HEK293 (cell line): Measurements from ENCODE around the gene FBXW5.

ENCODE experiments used
- CTCF ChIA-PET: fragments of 350-600 bp; formaldehyde crosslinking; extraction: SDS; loops from one replicate; lab custom pipeline; 2021; ENCODE audit warnings: antibody characterized with exemption; lab: Yijun Ruan, JAX
- POLR2A ChIA-PET: fragments of 300-600 bp; formaldehyde crosslinking; extraction: SDS; loops from one replicate; lab custom pipeline; 2020; ENCODE audit warnings: antibody characterized with exemption, inconsistent platforms; lab: Yijun Ruan, JAX
- H3K27ac ChIP-seq: fragments of 200-500 bp; sonication (Bioruptor generic); 2 replicates; pipeline ENCODE4 v1.5.1; 2014; ENCODE audit warnings: low read depth, low read length, control low read depth, inconsistent platforms; ENCODE audit errors: extremely low read depth
- H3K36me3 ChIP-seq, 2 experiments: fragments of 200-500 bp in 1 of 2; sonication (Bioruptor generic) in 1 of 2; 1 replicate in 1 of 2; 2 replicates in 1 of 2; pipeline ENCODE4 v1.5.1; 2014 to 2017; ENCODE audit warnings: inconsistent platforms in 2 of 2, low read length in 2 of 2; ENCODE audit not compliant: control insufficient read depth in 2 of 2, insufficient read depth in 1 of 2
- H3K4me1 ChIP-seq: fragments of 200-500 bp; sonication (Bioruptor generic); 2 replicates; pipeline ENCODE4 v1.5.1; 2014; ENCODE audit warnings: mild to moderate bottlenecking, low read length, inconsistent platforms; ENCODE audit not compliant: control insufficient read depth, insufficient read depth
- H3K4me3 ChIP-seq: 2 replicates; pipeline ENCODE4 v1.5.1; 2011; ENCODE audit warnings: low read depth, mild to moderate bottlenecking, control low read depth, low read length, moderate library complexity
- H3K9me3 ChIP-seq: fragments of 200-500 bp; sonication (Bioruptor generic); 2 replicates; pipeline ENCODE4 v1.5.1; 2014; ENCODE audit warnings: low read depth, low read length, inconsistent platforms; ENCODE audit not compliant: control insufficient read depth, insufficient read depth
- AEBP2 ChIP-seq: fragments of 450-650 bp; formaldehyde crosslinking; IDR thresholded peaks from 2 replicates; pipeline ENCODE4 v1.5.1; 2016; ENCODE audit warnings: missing biosample characterization, missing genetic modification characterization, borderline replicate concordance
- GLIS2 ChIP-seq: fragments of 450-650 bp; formaldehyde crosslinking; IDR thresholded peaks from 2 replicates; pipeline ENCODE4 v1.5.1; 2016; ENCODE audit warnings: missing biosample characterization, missing genetic modification characterization
- KLF16 ChIP-seq: fragments of 450-650 bp; formaldehyde crosslinking; IDR thresholded peaks from 2 replicates; pipeline ENCODE4 v1.5.1; 2017; ENCODE audit warnings: missing biosample characterization, missing genetic modification characterization
- KLF7 ChIP-seq: fragments of 450-650 bp; formaldehyde crosslinking; IDR thresholded peaks from 2 replicates; pipeline ENCODE4 v1.5.1; 2016; ENCODE audit warnings: missing biosample characterization, missing genetic modification characterization, borderline replicate concordance
- MEIS1 ChIP-seq: sonication (generic); formaldehyde crosslinking; IDR thresholded peaks from 2 replicates; pipeline ENCODE4 v1.8.1; 2022; ENCODE audit warnings: missing genetic modification reagents, mild to moderate bottlenecking, borderline replicate concordance
- OVOL3 ChIP-seq: fragments of 450-650 bp; formaldehyde crosslinking; IDR thresholded peaks from 2 replicates; pipeline ENCODE4 v1.5.1; 2016; ENCODE audit warnings: missing biosample characterization, missing genetic modification characterization
- SETDB1 ChIP-seq: IDR thresholded peaks from one replicate; pipeline ENCODE4 v1.6.1; 2017; ENCODE audit warnings: mild to moderate bottlenecking, low read length, moderate library complexity, mixed read lengths; ENCODE audit not compliant: insufficient read length
- ZBTB1 ChIP-seq: fragments of 450-650 bp; formaldehyde crosslinking; IDR thresholded peaks from 2 replicates; pipeline ENCODE4 v1.5.1; 2016; ENCODE audit warnings: missing biosample characterization, missing genetic modification characterization
- ZNF174 ChIP-seq: fragments of 450-650 bp; formaldehyde crosslinking; IDR thresholded peaks from 2 replicates; pipeline ENCODE4 v1.5.0; 2017; ENCODE audit warnings: missing biosample characterization, mild to moderate bottlenecking, missing genetic modification characterization
- ZNF184 ChIP-seq: fragments of 450-650 bp; IDR thresholded peaks from 2 replicates; pipeline ENCODE4 v1.5.1; 2018; ENCODE audit warnings: missing biosample characterization, mild to moderate bottlenecking, missing genetic modification characterization
- ZNF2 ChIP-seq: fragments of 450-650 bp; formaldehyde crosslinking; IDR thresholded peaks from 2 replicates; pipeline ENCODE4 v1.5.1; 2016; ENCODE audit warnings: missing biosample characterization, missing genetic modification characterization
- ZNF23 ChIP-seq: fragments of 450-650 bp; formaldehyde crosslinking; IDR thresholded peaks from 2 replicates; pipeline ENCODE4 v1.5.1; 2016; ENCODE audit warnings: missing biosample characterization, missing genetic modification characterization, borderline replicate concordance
- ZNF292 ChIP-seq: fragments of 450-650 bp; formaldehyde crosslinking; IDR thresholded peaks from 2 replicates; pipeline ENCODE4 v1.5.1; 2016; ENCODE audit warnings: low read depth, missing biosample characterization, missing genetic modification characterization, borderline replicate concordance
- ZNF449 ChIP-seq: fragments of 450-650 bp; formaldehyde crosslinking; IDR thresholded peaks from 2 replicates; pipeline ENCODE4 v1.5.1; 2017; ENCODE audit warnings: missing biosample characterization, mild to moderate bottlenecking, missing genetic modification characterization, moderate library complexity
- ZNF488 ChIP-seq: fragments of 450-650 bp; formaldehyde crosslinking; IDR thresholded peaks from 2 replicates; pipeline ENCODE4 v1.5.1; 2016; ENCODE audit warnings: missing biosample characterization, missing genetic modification characterization
- ZNF555 ChIP-seq: fragments of 450-650 bp; formaldehyde crosslinking; conservative IDR thresholded peaks from 2 replicates; pipeline ENCODE4 v1.5.1; 2017; ENCODE audit warnings: missing biosample characterization, mild to moderate bottlenecking, missing genetic modification characterization, inconsistent platforms
- ZNF561 ChIP-seq: fragments of 450-650 bp; IDR thresholded peaks from 2 replicates; pipeline ENCODE4 v1.5.1; 2018; ENCODE audit warnings: missing biosample characterization, missing genetic modification characterization, borderline replicate concordance
- ZNF624 ChIP-seq: fragments of 450-650 bp; formaldehyde crosslinking; IDR thresholded peaks from 2 replicates; pipeline ENCODE4 v1.5.1; 2017; ENCODE audit warnings: missing biosample characterization, missing genetic modification characterization
- ZNF660 ChIP-seq: fragments of 450-650 bp; IDR thresholded peaks from 2 replicates; pipeline ENCODE4 v1.5.1; 2018; ENCODE audit warnings: missing biosample characterization, mild to moderate bottlenecking, missing genetic modification characterization
- ZNF791 ChIP-seq: fragments of 450-650 bp; formaldehyde crosslinking; IDR thresholded peaks from 2 replicates; pipeline ENCODE4 v1.5.1; 2016; ENCODE audit warnings: missing biosample characterization, missing genetic modification characterization
- ZXDB ChIP-seq: fragments of 450-650 bp; formaldehyde crosslinking; IDR thresholded peaks from 2 replicates; pipeline ENCODE4 v1.5.1; 2016; ENCODE audit warnings: missing biosample characterization, missing genetic modification characterization
- TF ChIP-seq, protein P1 (sequence below): fragments of 450-650 bp; formaldehyde crosslinking; IDR thresholded peaks from 2 replicates; pipeline ENCODE4 v1.5.1; 2016; ENCODE audit warnings: missing biosample characterization, missing genetic modification characterization
- TF ChIP-seq, protein P2 (sequence below): fragments of 450-650 bp; formaldehyde crosslinking; IDR thresholded peaks from 2 replicates; pipeline ENCODE4 v1.5.0; 2017; ENCODE audit warnings: missing biosample characterization, missing genetic modification characterization, borderline replicate concordance

The FBXW5 gene

DNA sequence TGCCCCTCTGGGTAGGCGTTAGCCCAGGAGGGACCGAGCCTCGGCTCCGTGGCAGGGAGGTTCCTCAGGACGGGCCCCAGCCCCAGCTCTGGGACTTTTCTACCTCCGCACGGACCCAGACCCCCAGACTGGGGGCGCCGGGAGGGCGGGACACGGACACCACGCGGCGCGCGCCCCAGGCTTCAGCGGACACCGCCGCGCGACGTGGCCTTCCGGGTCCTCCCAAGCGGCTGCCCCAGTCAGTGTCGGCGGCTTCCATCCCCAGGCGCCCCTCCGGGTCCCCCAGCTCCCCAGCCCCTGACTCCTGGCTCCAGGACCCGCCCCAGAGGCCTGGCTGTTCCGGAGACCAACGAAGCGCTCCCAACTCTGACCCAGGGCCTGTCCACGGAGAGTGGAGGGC is 41.3 kb upstream of the FBXW5 start:
- TF ChIP-seq ZNF2 (tag by site-specific recombination): no peak
- TF ChIP-seq, protein P1, sequence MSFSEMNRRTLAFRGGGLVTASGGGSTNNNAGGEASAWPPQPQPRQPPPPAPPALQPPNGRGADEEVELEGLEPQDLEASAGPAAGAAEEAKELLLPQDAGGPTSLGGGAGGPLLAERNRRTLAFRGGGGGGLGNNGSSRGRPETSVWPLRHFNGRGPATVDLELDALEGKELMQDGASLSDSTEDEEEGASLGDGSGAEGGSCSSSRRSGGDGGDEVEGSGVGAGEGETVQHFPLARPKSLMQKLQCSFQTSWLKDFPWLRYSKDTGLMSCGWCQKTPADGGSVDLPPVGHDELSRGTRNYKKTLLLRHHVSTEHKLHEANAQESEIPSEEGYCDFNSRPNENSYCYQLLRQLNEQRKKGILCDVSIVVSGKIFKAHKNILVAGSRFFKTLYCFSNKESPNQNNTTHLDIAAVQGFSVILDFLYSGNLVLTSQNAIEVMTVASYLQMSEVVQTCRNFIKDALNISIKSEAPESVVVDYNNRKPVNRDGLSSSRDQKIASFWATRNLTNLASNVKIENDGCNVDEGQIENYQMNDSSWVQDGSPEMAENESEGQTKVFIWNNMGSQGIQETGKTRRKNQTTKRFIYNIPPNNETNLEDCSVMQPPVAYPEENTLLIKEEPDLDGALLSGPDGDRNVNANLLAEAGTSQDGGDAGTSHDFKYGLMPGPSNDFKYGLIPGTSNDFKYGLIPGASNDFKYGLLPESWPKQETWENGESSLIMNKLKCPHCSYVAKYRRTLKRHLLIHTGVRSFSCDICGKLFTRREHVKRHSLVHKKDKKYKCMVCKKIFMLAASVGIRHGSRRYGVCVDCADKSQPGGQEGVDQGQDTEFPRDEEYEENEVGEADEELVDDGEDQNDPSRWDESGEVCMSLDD (tag by site-specific recombination): no peak
- no peak for TF ChIP-seq MEIS1 (CRISPR knock-in tag)
- TF ChIP-seq, all 188 proteins: peak for 0
- H3K36me3 ChIP-seq: no peaks in the 10 kb centered on the region
- H3K4me1 ChIP-seq: no peaks in the 10 kb centered on the region
- no peaks in the 10 kb centered on the region for H3K9me3 ChIP-seq
- ChIA-PET CTCF (interaction anchor here (0.7 to 1.2 kb wide), 2 partner anchors 21 to 44 kb away, joined by 3 to 5 read pairs; no protein-coding TSS in a partner anchor), POLR2A (interaction anchor here (1.3 kb wide), 1 partner anchor 10 kb away, joined by 4 read pairs; the partner anchor contains the start of gene CLIC3)
- H3K4me3 ChIP-seq: no peak overlapping the region
- H3K27ac ChIP-seq: no peak overlapping the region

DNA sequence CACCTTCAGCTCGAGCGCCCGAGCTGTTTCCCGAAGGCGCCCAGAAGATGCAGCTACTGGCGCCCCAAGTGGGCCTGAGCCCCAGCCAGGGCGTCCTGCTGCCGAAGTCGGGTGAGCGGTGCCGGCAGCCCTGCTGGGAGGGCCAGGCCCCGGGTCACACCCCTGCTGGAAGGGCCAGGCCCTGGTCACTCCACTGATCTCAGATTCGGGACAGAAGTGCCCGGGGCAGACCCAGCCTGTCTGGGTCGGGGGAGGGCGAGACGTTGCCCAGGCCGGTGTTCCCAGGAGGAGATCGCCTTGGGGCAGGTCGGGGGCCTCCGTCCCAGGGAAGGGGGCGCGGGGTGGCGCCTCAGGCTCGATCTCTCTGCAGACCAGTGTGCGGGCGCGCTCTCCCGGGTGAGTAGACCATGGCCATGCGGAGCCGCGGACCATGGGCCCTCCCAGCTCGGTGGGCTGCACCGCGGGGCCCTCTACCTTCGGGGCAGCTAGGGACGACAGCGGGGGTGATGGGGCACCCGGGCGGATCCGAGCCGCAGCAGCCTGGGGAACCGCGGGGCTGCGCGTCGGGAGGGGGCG is 40.6 kb upstream of the FBXW5 start:
- Histone ChIP-seq H3K27ac (no peak overlapping the region), H3K4me3 (no peak overlapping the region), H3K9me3 (no peaks in the 10 kb centered on the region), H3K36me3 (no peaks in the 10 kb centered on the region), H3K4me1 (no peaks in the 10 kb centered on the region)
- POLR2A ChIA-PET: no interaction called here
- CTCF ChIA-PET: no interaction called here
- TF ChIP-seq ZNF488 (tag by site-specific recombination) (no peak), ZNF791 (tag by site-specific recombination) (no peak), ZNF660 (tag by site-specific recombination) (no peak), GLIS2 (tag by site-specific recombination) (no peak), ZBTB1 (no peak), ZXDB (no peak), ZNF174 (no peak), SETDB1 (no peak), KLF7 (no peak), ZNF555 (no peak), ZNF624 (tag by site-specific recombination) (no peak), ZNF561 (tag by site-specific recombination) (no peak)
- TF ChIP-seq, protein P2, sequence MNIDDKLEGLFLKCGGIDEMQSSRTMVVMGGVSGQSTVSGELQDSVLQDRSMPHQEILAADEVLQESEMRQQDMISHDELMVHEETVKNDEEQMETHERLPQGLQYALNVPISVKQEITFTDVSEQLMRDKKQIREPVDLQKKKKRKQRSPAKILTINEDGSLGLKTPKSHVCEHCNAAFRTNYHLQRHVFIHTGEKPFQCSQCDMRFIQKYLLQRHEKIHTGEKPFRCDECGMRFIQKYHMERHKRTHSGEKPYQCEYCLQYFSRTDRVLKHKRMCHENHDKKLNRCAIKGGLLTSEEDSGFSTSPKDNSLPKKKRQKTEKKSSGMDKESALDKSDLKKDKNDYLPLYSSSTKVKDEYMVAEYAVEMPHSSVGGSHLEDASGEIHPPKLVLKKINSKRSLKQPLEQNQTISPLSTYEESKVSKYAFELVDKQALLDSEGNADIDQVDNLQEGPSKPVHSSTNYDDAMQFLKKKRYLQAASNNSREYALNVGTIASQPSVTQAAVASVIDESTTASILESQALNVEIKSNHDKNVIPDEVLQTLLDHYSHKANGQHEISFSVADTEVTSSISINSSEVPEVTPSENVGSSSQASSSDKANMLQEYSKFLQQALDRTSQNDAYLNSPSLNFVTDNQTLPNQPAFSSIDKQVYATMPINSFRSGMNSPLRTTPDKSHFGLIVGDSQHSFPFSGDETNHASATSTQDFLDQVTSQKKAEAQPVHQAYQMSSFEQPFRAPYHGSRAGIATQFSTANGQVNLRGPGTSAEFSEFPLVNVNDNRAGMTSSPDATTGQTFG: no peak

- POLR2A ChIA-PET: no interaction called here
- no peaks in the 10 kb centered on the region for H3K9me3 ChIP-seq
- no peak overlapping the region for H3K27ac ChIP-seq
- no peaks in the 10 kb centered on the region for H3K36me3 ChIP-seq
- CTCF ChIA-PET: no interaction called here
- TF ChIP-seq ZNF449 (no peak), OVOL3 (tag by site-specific recombination) (no peak), ZNF292 (tag by site-specific recombination) (no peak), ZNF23 (tag by site-specific recombination) (no peak), SETDB1 (no peak), KLF16 (no peak), ZNF184 (no peak), AEBP2 (no peak)
- no peaks in the 10 kb centered on the region for H3K4me1 ChIP-seq
- H3K4me3 ChIP-seq: no peak overlapping the region
Observed at GRCh38 chr9:136984464-136985026, 40.0 kb upstream of the FBXW5 start.
